GM20000 (cell line): ENCODE data around the gene ALOXE3.

Source experiments
- DNase-seq: peaks from one replicate; pipeline ENCODE4 v3.0.0; 2012; ENCODE audit warnings: low spot score
- CTCF ChIP-seq: IDR thresholded peaks from 2 replicates; pipeline ENCODE4 v1.5.1; 2012; ENCODE audit warnings: mild to moderate bottlenecking, control low read depth; ENCODE audit errors: extremely low read depth, missing control alignments

ALOXE3 gene

GRCh38 chr17:8162233-8162996 lies 44.1 kb upstream of the ALOXE3 start, which contains the start of gene VAMP2:
VAMP2 (minus strand) TSS chr17:8162948; CDS start chr17:8162879, 69 bp downstream.
- no peak for TF ChIP-seq CTCF
- DNase-seq: peak; percentile 90

- no peak for TF ChIP-seq CTCF
- DNase-seq: no peak
Observed at GRCh38 chr17:8161289-8162232, 43.2 kb upstream of the ALOXE3 start.

GRCh38 chr17:8160741-8161221 lies 42.5 kb upstream of the ALOXE3 start:
- TF ChIP-seq CTCF: no peak
- no peak for DNase-seq

GRCh38 chr17:8160224-8160577 lies 41.9 kb upstream of the ALOXE3 start:
- TF ChIP-seq CTCF: no peak
- DNase-seq: no peak

- no peak for TF ChIP-seq CTCF
- no peak for DNase-seq
Observed at GRCh38 chr17:8159459-8160223, 41.3 kb upstream of the ALOXE3 start.

GRCh38 chr17:8159032-8159400 lies 40.7 kb upstream of the ALOXE3 start:
- no peak for DNase-seq
- TF ChIP-seq CTCF: no peak
